Measurements from ENCODE around the gene SCN2B.

Gene SCN2B

GRCh38 chr11:118175993-118176777, at the start of gene SCN2B:
SCN2B (minus strand) TSS chr11:118176639; CDS start chr11:118176431, 208 bp downstream.
- H3K9me3 ChIP-seq (ENCODE audit: insufficient read depth, low read length), result no peaks in the 10 kb centered on the region
- H3K4me3 ChIP-seq (ENCODE audit: insufficient read length, low read depth), result peak within 1 kb of the TSS; percentile 43
- peaks cover 12% of the 10 kb centered on the region for H3K4me1 ChIP-seq (ENCODE audit: insufficient read depth, insufficient read length)
- TF ChIP-seq YY1 (IDR thresholded peaks at IDR 0.05; ENCODE audit: insufficient read depth, insufficient read length) (no peak), SUZ12 (IDR thresholded peaks at IDR 0.05; ENCODE audit: extremely low read depth, insufficient read depth, insufficient read length) (no peak), ZNF274 (IDR thresholded peaks at IDR 0.05; ENCODE audit: low read depth, low read length) (no peak)
- DNase-seq (ENCODE audit: low read depth, low spot score), result no peak
- H3K27me3 ChIP-seq (ENCODE audit: insufficient read depth, insufficient read length), result peaks cover 15% of the 10 kb centered on the region
- peak within 1 kb of the TSS; percentile 65 for H3K9ac ChIP-seq (ENCODE audit: insufficient read length, low read depth)
- no peaks in the 10 kb centered on the region for H3K36me3 ChIP-seq (ENCODE audit: insufficient read depth, insufficient read length, low read length)

- no peaks in the 10 kb centered on the region for H3K4me1 ChIP-seq (ENCODE audit: insufficient read depth, insufficient read length)
- H3K9me3 ChIP-seq (ENCODE audit: insufficient read depth, low read length), result no peaks in the 10 kb centered on the region
- no peak within 1 kb of the TSS for H3K9ac ChIP-seq (ENCODE audit: insufficient read length, low read depth)
- no peaks in the 10 kb centered on the region for H3K36me3 ChIP-seq (ENCODE audit: insufficient read depth, insufficient read length, low read length)
- TF ChIP-seq ZNF274 (IDR thresholded peaks at IDR 0.05; ENCODE audit: low read depth, low read length), result no peak
- TF ChIP-seq YY1 (IDR thresholded peaks at IDR 0.05; ENCODE audit: insufficient read depth, insufficient read length), result no peak
- no peak for TF ChIP-seq SUZ12 (IDR thresholded peaks at IDR 0.05; ENCODE audit: extremely low read depth, insufficient read depth, insufficient read length)
- no peak for DNase-seq (ENCODE audit: low read depth, low spot score)
- no peak within 1 kb of the TSS for H3K4me3 ChIP-seq (ENCODE audit: insufficient read length, low read depth)
- no peaks in the 10 kb centered on the region for H3K27me3 ChIP-seq (ENCODE audit: insufficient read depth, insufficient read length)
Measured at GRCh38 chr11:118224511-118225188, 48.2 kb upstream of the SCN2B start, which contains the start of gene JAML. JAML (minus strand) TSS chr11:118225011; CDS start chr11:118214866, 10,145 bp downstream.

- TF ChIP-seq SUZ12 (IDR thresholded peaks at IDR 0.05; ENCODE audit: extremely low read depth, insufficient read depth, insufficient read length) (no peak), YY1 (IDR thresholded peaks at IDR 0.05; ENCODE audit: insufficient read depth, insufficient read length) (no peak), ZNF274 (IDR thresholded peaks at IDR 0.05; ENCODE audit: low read depth, low read length) (no peak)
- no peak for DNase-seq (ENCODE audit: low read depth, low spot score)
Measured at GRCh38 chr11:118223992-118224391, 47.6 kb upstream of the SCN2B start.

DNA sequence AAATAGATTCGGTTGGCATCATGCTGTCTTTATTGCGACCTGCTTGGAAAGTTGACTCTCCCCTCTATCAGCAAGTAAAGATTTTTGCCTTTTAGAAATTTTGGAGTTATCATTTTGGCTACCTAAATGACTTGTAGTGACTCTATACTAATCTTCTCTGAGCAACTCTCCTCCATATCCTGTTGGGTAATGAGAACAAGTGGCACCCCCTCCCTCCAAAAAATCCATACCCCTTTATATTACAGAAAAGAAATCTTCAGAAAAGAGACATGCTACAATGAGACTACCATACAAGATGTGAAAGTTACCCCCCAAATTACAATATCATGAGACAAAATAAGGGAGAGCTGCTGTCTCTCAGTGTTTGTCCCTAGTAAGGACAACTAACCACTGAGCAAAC, 47.1 kb upstream of the SCN2B start:
- Histone ChIP-seq H3K36me3 (ENCODE audit: insufficient read depth, insufficient read length, low read length) (no peaks in the 10 kb centered on the region), H3K4me1 (ENCODE audit: insufficient read depth, insufficient read length) (no peaks in the 10 kb centered on the region), H3K4me3 (ENCODE audit: insufficient read length, low read depth) (no peak overlapping the region), H3K9ac (ENCODE audit: insufficient read length, low read depth) (no peak overlapping the region), H3K27me3 (ENCODE audit: insufficient read depth, insufficient read length) (no peaks in the 10 kb centered on the region), H3K9me3 (ENCODE audit: insufficient read depth, low read length) (no peaks in the 10 kb centered on the region)
- no peak for DNase-seq (ENCODE audit: low read depth, low spot score)
- TF ChIP-seq YY1 (IDR thresholded peaks at IDR 0.05; ENCODE audit: insufficient read depth, insufficient read length) (no peak), SUZ12 (IDR thresholded peaks at IDR 0.05; ENCODE audit: extremely low read depth, insufficient read depth, insufficient read length) (no peak), ZNF274 (IDR thresholded peaks at IDR 0.05; ENCODE audit: low read depth, low read length) (no peak)

More at GRCh38 chr11:118223992-118224391, 47.6 kb upstream of the SCN2B start:
- no peak overlapping the region for H3K4me3 ChIP-seq (ENCODE audit: insufficient read length, low read depth)
- H3K9ac ChIP-seq (ENCODE audit: insufficient read length, low read depth), result no peak overlapping the region
- no peaks in the 10 kb centered on the region for H3K36me3 ChIP-seq (ENCODE audit: insufficient read depth, insufficient read length, low read length)
- no peaks in the 10 kb centered on the region for H3K4me1 ChIP-seq (ENCODE audit: insufficient read depth, insufficient read length)
- no peaks in the 10 kb centered on the region for H3K9me3 ChIP-seq (ENCODE audit: insufficient read depth, low read length)
- H3K27me3 ChIP-seq (ENCODE audit: insufficient read depth, insufficient read length), result no peaks in the 10 kb centered on the region

GRCh38 chr11:118222437-118222836, 46.0 kb upstream of the SCN2B start:
- Histone ChIP-seq H3K9me3 (ENCODE audit: insufficient read depth, low read length) (no peaks in the 10 kb centered on the region), H3K4me1 (ENCODE audit: insufficient read depth, insufficient read length) (no peaks in the 10 kb centered on the region), H3K27me3 (ENCODE audit: insufficient read depth, insufficient read length) (no peaks in the 10 kb centered on the region), H3K36me3 (ENCODE audit: insufficient read depth, insufficient read length, low read length) (no peaks in the 10 kb centered on the region), H3K4me3 (ENCODE audit: insufficient read length, low read depth) (no peak overlapping the region), H3K9ac (ENCODE audit: insufficient read length, low read depth) (no peak overlapping the region)
- TF ChIP-seq ZNF274 (IDR thresholded peaks at IDR 0.05; ENCODE audit: low read depth, low read length), result no peak
- no peak for TF ChIP-seq YY1 (IDR thresholded peaks at IDR 0.05; ENCODE audit: insufficient read depth, insufficient read length)
- TF ChIP-seq SUZ12 (IDR thresholded peaks at IDR 0.05; ENCODE audit: extremely low read depth, insufficient read depth, insufficient read length), result no peak
- no peak for DNase-seq (ENCODE audit: low read depth, low spot score)

DNA sequence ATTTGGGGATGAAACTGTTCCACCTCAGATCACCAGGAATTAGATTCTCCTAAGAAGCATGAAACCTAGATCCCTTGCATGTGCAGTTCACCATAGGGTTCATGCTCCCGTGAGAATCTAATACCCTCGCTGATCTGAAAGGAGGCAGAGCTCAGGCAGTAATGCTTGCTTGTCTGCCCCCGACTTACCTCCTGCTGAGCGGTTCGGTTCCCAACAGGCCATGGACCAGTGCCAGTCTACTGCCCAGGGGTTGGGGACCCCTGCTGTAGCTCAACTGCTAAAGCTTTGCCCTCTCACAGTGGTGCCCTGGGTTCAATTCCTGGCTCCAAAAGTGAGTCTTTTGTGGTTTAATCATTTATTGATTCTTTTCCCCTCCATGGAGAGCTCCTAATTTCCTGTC, 45.0 kb upstream of the SCN2B start:
- no peak for DNase-seq (ENCODE audit: low read depth, low spot score)
- no peak overlapping the region for H3K4me3 ChIP-seq (ENCODE audit: insufficient read length, low read depth)
- no peaks in the 10 kb centered on the region for H3K4me1 ChIP-seq (ENCODE audit: insufficient read depth, insufficient read length)
- TF ChIP-seq SUZ12 (IDR thresholded peaks at IDR 0.05; ENCODE audit: extremely low read depth, insufficient read depth, insufficient read length) (no peak), YY1 (IDR thresholded peaks at IDR 0.05; ENCODE audit: insufficient read depth, insufficient read length) (no peak), ZNF274 (IDR thresholded peaks at IDR 0.05; ENCODE audit: low read depth, low read length) (no peak)
- H3K9ac ChIP-seq (ENCODE audit: insufficient read length, low read depth), result no peak overlapping the region
- H3K27me3 ChIP-seq (ENCODE audit: insufficient read depth, insufficient read length), result no peaks in the 10 kb centered on the region
- no peaks in the 10 kb centered on the region for H3K36me3 ChIP-seq (ENCODE audit: insufficient read depth, insufficient read length, low read length)
- H3K9me3 ChIP-seq (ENCODE audit: insufficient read depth, low read length), result no peaks in the 10 kb centered on the region

GRCh38 chr11:118219732-118220131, 43.3 kb upstream of the SCN2B start:
- H3K36me3 ChIP-seq (ENCODE audit: insufficient read depth, insufficient read length, low read length), result no peaks in the 10 kb centered on the region
- TF ChIP-seq ZNF274 (IDR thresholded peaks at IDR 0.05; ENCODE audit: low read depth, low read length), result no peak
- TF ChIP-seq YY1 (IDR thresholded peaks at IDR 0.05; ENCODE audit: insufficient read depth, insufficient read length), result no peak
- TF ChIP-seq SUZ12 (IDR thresholded peaks at IDR 0.05; ENCODE audit: extremely low read depth, insufficient read depth, insufficient read length), result no peak
- no peak overlapping the region for H3K4me3 ChIP-seq (ENCODE audit: insufficient read length, low read depth)
- no peaks in the 10 kb centered on the region for H3K4me1 ChIP-seq (ENCODE audit: insufficient read depth, insufficient read length)
- no peaks in the 10 kb centered on the region for H3K9me3 ChIP-seq (ENCODE audit: insufficient read depth, low read length)
- no peaks in the 10 kb centered on the region for H3K27me3 ChIP-seq (ENCODE audit: insufficient read depth, insufficient read length)
- no peak for DNase-seq (ENCODE audit: low read depth, low spot score)
- no peak overlapping the region for H3K9ac ChIP-seq (ENCODE audit: insufficient read length, low read depth)
